Kidney (tissue), 14 donors: ENCODE results near the gene GOLGA8B. TPM values are rescaled to one million over a fixed set of nuclear protein-coding genes. Genes with fewer than 3 reads are reported as not detected.
A peak's percentile ranks its signal among the peaks of the same experiment; 100 is the strongest.
"Not testable (repeated sequence)": the region's sequence is repeated elsewhere in the genome, so short reads cannot be mapped to it uniquely, and the experiment has no call there.

Source experiments
- DNase-seq, 5 donors: peaks; one replicate each; pipeline ENCODE4 v3.0.0-alpha.2; 2013 to 2020
- FAIRE-seq: peaks from 2 replicates; lab custom pipeline; 2012; peaks lifted over from hg19 to GRCh38; lab: Jason Lieb, UNC
- H3K27ac ChIP-seq, 2 donors: one replicate each; pipeline ENCODE4 v1.7.0; 2013; ENCODE audit warnings: low read depth in 2 of 2, low read length in 2 of 2, inconsistent platforms in 1 of 2
- H3K27me3 ChIP-seq: one replicate; pipeline ENCODE4 v1.7.1; 2013; ENCODE audit warnings: low read length, inconsistent platforms; ENCODE audit not compliant: control insufficient read depth, insufficient read depth
- H3K36me3 ChIP-seq, 3 donors: one replicate each; pipeline versions ENCODE4 v1.7.0 to v1.7.1; 2013; ENCODE audit warnings: low read length in 3 of 3, control low read depth in 1 of 3, inconsistent platforms in 1 of 3; ENCODE audit not compliant: insufficient read depth in 3 of 3, control insufficient read depth in 2 of 3
- H3K4me1 ChIP-seq, 3 donors: one replicate each; pipeline versions ENCODE4 v1.7.0 to v1.7.1; 2013; ENCODE audit warnings: low read length in 3 of 3, inconsistent platforms in 1 of 3, low read depth in 1 of 3; ENCODE audit not compliant: control insufficient read depth in 2 of 3, insufficient read depth in 2 of 3
- H3K4me3 ChIP-seq, 3 donors: one replicate each; pipeline versions ENCODE4 v1.7.0 to v1.8.1; 2013; ENCODE audit warnings: low read length in 3 of 3, control low read depth in 1 of 3, inconsistent platforms in 1 of 3
- H3K9ac ChIP-seq, 3 donors: one replicate each; pipeline versions ENCODE4 v1.7.0 to v1.7.1; 2013; ENCODE audit warnings: low read length in 3 of 3, control low read depth in 1 of 3, inconsistent platforms in 1 of 3
- H3K9me3 ChIP-seq, 3 donors: one replicate each; pipeline versions ENCODE4 v1.7.0 to v1.7.1; 2013; ENCODE audit warnings: low read length in 3 of 3, control low read depth in 1 of 3, inconsistent platforms in 1 of 3; ENCODE audit not compliant: control insufficient read depth in 2 of 3, insufficient read depth in 1 of 3
- intact Hi-C: fragments of 100-400 bp; cut with DNase I; formaldehyde crosslinking; loops from one replicate; pipeline ENCODE4 v1.11.1; 2022
- polyA plus RNA-seq: library from polyadenylated mRNA; stranded (reverse); fragments of 350-450 nt; fragmentation: Illumina TruSeq; extraction: RNeasy Lipid Tissue Mini Kit (QIAGEN cat#74804); gene quantifications from one replicate; pipeline ENCODE4 v1.2.3, GENCODE V29; 2014; ENCODE audit warnings: low read depth, low replicate concordance; ENCODE audit not compliant: insufficient read depth
- total RNA-seq: library from RNA; stranded (reverse); fragmentation: NEBNext Ultra II Directional; extraction: Animal tissue kit (Norgen Biotek cat#: 25700); gene quantifications from one replicate; pipeline ENCODE4 v1.2.1, GENCODE V29; 2021
- TF ChIP-seq, protein P1 (sequence below): IDR thresholded peaks from 3 replicates; pipeline ENCODE4 v1.5.1; 2012; ENCODE audit warnings: mild to moderate bottlenecking, moderate library complexity, borderline replicate concordance; ENCODE audit not compliant: insufficient read depth; ENCODE audit errors: extremely low read depth
- donor health status: control.
- donor health status: control.
- donor health status: control.
- donor health status: control.
- donor health status: control.
- donor health status: DM: yes; HTN: yes; CAD: no.
- donor health status: Normal renal cell carcinoma (clear cell type).

GOLGA8B gene
- total and polyA plus RNA-seq, 2 donors from 2014 or later = 21.4 to 125 TPM

DNA sequence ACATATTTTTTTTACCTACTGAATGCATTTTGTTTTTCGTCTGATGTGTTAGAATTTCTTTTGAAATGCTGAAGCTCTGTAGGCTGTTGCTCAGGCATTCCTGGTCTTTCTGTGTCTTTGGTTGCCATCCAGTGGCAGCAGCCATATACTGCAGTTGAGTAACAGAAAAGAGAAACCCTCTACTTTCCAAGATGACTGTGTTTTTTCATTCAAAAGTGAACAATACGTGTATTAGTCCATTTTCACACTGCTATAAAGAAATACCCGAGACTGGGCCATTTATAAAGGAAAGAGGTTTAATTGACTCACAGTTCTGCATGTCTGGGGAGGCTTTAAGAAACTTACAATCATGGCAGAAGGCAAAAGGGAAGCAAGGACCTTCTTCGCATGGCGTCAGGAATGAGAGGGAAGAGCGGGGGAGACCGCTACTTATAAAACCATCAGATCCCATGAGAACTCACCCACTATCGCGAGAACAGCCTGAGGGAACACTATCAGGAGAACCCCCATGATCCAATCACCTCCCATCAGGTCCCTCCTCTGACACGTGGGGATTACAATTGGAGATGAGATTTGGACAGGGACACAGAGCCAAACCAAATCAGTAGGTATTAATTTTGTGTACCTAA, 4.7 kb upstream of the GOLGA8B start:
- peak overlapping the region in 1 of 3 donors; percentile 30 for H3K9ac ChIP-seq
- peak overlapping the region; percentile 44 to 52 (median 46) for H3K4me3 ChIP-seq
- DNase-seq (peak in 4 of 5 donors; percentile 61 to 92 (median 80)), FAIRE-seq (peak; percentile 56)
- TF ChIP-seq, protein P1, sequence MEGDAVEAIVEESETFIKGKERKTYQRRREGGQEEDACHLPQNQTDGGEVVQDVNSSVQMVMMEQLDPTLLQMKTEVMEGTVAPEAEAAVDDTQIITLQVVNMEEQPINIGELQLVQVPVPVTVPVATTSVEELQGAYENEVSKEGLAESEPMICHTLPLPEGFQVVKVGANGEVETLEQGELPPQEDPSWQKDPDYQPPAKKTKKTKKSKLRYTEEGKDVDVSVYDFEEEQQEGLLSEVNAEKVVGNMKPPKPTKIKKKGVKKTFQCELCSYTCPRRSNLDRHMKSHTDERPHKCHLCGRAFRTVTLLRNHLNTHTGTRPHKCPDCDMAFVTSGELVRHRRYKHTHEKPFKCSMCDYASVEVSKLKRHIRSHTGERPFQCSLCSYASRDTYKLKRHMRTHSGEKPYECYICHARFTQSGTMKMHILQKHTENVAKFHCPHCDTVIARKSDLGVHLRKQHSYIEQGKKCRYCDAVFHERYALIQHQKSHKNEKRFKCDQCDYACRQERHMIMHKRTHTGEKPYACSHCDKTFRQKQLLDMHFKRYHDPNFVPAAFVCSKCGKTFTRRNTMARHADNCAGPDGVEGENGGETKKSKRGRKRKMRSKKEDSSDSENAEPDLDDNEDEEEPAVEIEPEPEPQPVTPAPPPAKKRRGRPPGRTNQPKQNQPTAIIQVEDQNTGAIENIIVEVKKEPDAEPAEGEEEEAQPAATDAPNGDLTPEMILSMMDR = peak; percentile 77
- H3K9me3 ChIP-seq = no peaks in the 10 kb centered on the region
- intact Hi-C loops = no loop called here
- H3K27ac ChIP-seq = no peak overlapping the region
- H3K36me3 ChIP-seq = no peaks in the 10 kb centered on the region
- H3K4me1 ChIP-seq = peaks cover 0 to 3% (median 0%) of the 10 kb centered on the region in 3 donors
- H3K27me3 ChIP-seq = no peaks in the 10 kb centered on the region

DNA sequence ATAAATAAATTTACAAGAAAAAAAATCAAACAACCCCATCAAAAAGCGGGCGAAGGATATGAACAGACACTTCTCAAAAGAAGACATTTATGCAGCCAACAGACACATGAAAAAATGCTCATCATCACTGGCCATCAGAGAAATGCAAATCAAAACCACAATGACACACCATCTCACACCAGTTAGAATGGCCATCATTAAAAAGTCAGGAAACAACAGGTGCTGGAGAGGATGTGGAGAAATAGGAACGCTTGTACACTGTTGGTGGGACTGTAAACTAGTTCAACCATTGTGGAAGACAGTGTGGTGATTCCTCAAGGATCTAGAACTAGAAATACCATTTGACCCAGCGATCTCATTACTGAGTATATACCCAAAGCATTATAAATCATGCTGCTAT, 2.5 kb upstream of the GOLGA8B start:
- H3K9me3 ChIP-seq, H3K36me3 ChIP-seq, H3K4me3 ChIP-seq, H3K9ac ChIP-seq, DNase-seq, FAIRE-seq, intact Hi-C loops, H3K27ac ChIP-seq, H3K4me1 ChIP-seq, H3K27me3 ChIP-seq: not testable (repeated sequence)

DNA sequence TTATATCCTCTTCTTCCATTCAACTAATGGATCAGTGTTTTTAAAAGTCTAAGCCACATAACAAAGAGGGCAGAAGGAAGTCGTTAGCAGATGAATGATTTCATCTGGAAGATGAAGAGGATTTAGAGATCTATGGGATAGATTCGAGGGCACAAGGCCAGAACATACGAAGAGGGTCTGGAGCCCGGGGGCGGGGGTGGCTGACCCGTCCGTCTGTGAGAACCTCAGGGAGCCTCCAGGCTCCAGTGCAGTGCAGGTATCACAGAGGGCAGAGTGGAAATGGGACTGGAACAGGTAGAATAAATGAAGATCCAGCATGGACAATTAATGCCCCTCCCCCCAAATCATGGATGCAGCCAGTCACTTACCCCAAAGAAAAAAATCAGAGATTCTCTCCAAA, 1.5 kb upstream of the GOLGA8B start:
- Histone ChIP-seq H3K4me1 (peaks cover 0 to 5% (median 0%) of the 10 kb centered on the region in 3 donors), H3K9me3 (no peaks in the 10 kb centered on the region), H3K9ac (no peak overlapping the region), H3K36me3 (no peaks in the 10 kb centered on the region), H3K27ac (no peak overlapping the region), H3K4me3 (no peak overlapping the region), H3K27me3 (no peaks in the 10 kb centered on the region)
- DNase-seq = no peak
- FAIRE-seq = no peak
- intact Hi-C loops = no loop called here
- TF ChIP-seq, protein P1 = no peak

DNA sequence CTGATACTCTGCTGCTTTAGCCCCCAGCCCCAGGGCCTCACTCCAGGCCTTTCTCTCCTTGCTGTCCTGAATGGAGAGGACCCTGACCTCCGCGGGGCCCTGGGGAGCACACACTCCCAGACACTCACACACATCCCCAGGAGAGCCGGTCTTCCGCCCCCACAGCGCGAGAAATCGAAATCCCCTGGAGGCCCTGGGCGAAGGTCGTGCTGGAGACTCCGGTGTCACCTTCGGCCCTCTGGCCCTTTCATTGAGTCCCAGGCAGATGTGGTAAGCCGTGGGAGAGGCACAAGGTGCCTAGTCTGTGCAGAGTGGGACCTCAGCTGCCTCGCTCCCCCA, 848 bp upstream of the GOLGA8B start:
- DNase-seq (peak in 3 of 5 donors; percentile 7 to 70 (median 22)), FAIRE-seq (no peak)
- H3K4me3 ChIP-seq = peak overlapping the region in 2 of 3 donors; percentile 21 to 79
- no peaks in the 10 kb centered on the region for H3K27me3 ChIP-seq
- TF ChIP-seq, protein P1 = no peak
- H3K36me3 ChIP-seq = no peaks in the 10 kb centered on the region
- H3K9ac ChIP-seq = peak overlapping the region in 2 of 3 donors; percentile 16 to 40
- intact Hi-C loops = no loop called here
- no peak overlapping the region for H3K27ac ChIP-seq
- no peaks in the 10 kb centered on the region for H3K9me3 ChIP-seq
- peaks cover 0 to 5% (median 0%) of the 10 kb centered on the region in 3 donors for H3K4me1 ChIP-seq
